HG03432 (cell line): ENCODE data around the gene LMX1A.

Source experiments
- ATAC-seq: cut with Tn5 transposase; IDR thresholded peaks from one replicate; pipeline ENCODE4 v1.9.1; 2021; ENCODE audit warnings: mild to moderate bottlenecking, moderate library complexity; ENCODE audit not compliant: unreplicated experiment

Gene LMX1A

DNA sequence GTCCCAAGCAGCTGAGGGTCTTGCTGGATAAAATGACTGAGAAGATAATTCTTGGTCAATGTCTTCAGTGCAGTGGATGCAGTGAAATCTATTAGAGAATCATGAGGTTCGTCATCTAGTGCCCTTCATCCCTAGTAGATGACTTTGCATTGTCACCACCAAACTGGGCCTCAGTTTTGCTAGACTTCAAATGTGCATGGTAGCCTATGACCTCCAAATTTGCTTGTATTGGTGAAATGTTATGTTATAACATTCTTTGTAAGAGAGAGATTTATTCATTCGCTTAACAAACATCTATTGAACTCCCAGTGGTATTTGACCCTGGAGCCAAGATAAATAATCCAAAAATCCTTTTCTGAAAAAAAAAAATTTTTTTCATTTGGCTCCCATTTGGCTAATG, 183.8 kb downstream of the LMX1A start:
- no peak for ATAC-seq

DNA sequence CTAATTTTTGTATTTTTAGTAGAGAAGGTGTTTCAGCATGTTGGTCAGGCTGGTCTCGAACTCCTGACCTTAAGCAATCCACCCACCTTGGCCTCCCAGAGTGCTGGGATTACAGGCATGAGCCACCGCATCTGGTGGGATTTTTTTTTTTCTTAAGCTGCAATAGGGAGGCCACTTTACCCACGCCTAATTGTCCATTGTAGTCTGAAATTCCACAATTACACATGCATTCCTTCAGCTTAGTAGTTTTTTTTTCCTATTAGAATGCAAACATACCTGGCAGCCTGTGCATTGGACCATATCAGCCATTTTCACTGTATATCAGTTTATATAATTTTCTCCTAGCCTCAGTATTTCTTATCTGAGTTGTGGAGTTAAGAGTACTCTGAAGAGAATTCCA, 186.8 kb downstream of the LMX1A start:
- no peak for ATAC-seq

DNA sequence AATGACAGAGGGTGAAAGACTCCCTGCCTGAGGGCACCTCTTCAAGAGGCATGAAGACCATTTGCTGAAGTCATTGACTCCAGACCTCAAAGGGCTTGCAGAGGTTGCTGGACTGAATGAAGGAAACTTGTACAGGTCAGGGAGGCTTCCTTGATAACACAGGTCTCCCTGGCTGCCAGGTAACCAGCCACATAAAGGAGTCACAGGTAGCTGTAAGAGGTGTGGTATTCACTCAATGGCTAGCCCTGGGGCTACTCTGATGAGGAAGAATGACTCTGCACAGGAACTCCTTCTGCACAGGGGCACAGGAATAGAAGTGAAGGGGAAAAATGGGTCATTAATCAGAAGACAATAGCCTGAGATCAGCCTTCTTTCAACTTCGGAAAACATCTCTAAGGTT, 187.5 kb downstream of the LMX1A start:
- no peak for ATAC-seq

DNA sequence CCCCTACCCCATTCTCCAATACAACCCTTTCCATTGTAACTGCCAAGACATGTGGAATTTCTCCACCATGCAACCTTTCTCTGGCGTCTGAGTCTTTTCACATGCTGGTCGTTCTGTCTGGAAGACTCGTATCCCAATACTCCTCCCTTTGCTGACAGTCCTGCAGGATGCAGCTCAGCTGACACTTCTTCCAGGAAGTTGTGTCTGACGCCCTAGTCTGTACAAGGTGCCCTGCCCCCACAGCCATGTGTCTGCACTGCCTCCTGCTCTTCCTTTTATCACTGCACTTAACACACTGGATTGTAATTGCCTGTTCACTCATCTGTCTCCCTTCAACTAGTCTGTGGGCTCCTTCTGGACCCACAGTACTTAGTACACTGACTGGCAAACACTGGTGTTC, 188.0 kb downstream of the LMX1A start:
- no peak for ATAC-seq

DNA sequence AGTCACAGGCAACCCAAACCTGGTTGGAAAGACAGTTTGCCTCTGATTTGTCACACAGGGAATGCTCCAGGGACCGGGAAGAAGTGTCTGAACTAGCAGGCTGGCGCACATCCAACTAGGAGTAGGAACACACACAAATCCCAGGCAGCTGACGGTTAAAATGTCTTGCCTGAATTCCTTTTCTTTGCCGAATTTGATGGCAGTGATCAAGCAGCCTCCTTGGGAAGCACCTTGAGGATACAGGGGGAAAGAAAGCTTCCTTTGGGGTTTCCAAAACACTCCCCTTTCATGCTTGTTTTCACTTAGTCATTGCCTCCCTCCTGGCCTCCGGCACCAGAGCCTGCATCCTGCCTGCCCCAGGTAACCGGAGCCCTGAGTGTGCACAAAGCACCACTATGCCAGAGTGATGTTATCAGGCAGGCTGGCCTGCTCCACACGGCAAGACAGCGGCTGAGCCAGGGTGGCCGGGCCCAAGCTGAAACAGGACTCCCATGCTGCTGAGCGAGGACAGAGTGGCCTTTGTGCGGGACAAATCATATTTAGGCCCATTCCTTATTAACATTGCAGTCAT, 193.8 kb downstream of the LMX1A start:
- no peak for ATAC-seq

DNA sequence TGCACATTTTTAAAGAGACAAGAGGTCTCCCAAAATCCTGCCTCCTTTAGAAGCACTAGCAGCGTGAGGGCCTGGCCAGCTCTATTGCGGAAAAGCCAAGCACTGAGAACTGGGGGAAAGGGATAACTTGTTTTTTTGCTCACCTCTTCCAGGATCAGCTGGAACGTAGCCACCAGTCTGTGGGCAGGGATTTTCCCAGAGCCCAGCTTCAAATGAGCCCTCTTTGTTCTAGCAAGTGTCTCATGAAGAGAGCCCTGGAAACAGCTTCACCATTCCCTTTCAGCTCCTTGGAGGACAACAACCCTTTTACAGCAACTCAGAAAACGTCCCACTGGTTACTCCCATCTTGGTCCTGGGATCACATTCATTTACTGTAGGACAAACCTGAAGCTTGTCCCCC, 195.4 kb downstream of the LMX1A start:
- ATAC-seq = no peak

DNA sequence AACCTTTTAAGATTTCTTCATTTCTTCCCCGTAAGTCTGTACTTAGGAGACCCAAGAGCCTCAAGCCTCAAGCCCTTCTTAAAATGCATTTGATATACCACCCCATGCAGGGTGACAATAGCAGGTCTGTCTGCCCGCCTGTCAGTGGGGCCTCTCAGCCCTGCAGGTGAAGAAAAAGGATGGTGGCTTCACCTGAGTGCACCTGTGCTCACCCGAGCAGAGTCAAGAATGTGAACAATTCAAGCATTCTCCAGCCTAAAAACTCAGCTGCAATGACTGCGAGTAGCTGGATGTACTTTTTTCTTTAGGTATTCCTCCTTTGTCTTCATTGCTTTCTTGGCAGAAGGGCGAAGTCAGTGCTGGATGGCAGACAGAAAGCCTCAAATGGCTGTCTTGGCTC, 203.3 kb downstream of the LMX1A start:
- no peak for ATAC-seq

DNA sequence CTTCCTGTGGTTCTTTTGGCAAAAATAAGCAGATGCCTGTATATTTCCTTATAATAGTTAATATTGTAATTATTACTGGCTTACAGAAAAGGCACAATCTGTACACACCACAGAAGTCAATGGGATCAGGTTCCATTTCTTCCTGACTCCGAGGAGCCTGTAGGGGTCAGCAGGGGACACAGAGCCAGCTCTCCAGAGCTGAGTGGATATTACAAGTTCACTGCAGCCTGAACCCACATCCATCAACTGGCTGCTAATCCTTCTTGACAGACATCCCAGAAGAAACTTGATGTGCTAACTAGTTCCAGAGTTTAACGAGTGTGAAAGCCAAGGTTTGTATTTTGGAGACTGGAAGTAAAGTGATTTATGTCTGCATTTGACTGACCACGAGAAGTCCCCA, 203.8 kb downstream of the LMX1A start:
- no peak for ATAC-seq

DNA sequence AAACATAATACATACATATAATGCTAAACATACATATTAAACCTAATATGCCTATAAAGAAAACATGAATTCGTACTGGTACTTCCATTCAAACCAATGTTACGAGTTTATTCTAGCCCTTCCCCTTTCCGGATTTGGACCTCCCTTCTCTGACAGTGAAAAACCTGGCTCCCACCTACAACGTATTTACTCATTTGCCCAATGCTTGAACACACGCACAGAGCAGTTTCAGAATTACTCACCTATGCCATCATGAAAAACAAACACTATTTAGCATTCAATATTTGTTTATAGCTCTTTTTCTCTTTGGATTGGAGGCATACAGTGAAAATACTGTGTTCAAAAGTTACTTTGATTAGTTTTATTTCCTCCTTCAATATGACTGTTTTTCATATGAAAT, 204.4 kb downstream of the LMX1A start:
- ATAC-seq = no peak
